Epidermal melanocyte (primary cell): ENCODE measurements around the gene IMMP2L.
"Not testable (repeated sequence)": the region's sequence is repeated elsewhere in the genome, so short reads cannot be mapped to it uniquely, and the experiment has no call there.

ENCODE experiments used
- DNase-seq: peaks from one replicate; pipeline ENCODE4 v3.0.0; 2011; ENCODE audit warnings: low spot score; ENCODE audit not compliant: insufficient read length

The IMMP2L gene

DNA sequence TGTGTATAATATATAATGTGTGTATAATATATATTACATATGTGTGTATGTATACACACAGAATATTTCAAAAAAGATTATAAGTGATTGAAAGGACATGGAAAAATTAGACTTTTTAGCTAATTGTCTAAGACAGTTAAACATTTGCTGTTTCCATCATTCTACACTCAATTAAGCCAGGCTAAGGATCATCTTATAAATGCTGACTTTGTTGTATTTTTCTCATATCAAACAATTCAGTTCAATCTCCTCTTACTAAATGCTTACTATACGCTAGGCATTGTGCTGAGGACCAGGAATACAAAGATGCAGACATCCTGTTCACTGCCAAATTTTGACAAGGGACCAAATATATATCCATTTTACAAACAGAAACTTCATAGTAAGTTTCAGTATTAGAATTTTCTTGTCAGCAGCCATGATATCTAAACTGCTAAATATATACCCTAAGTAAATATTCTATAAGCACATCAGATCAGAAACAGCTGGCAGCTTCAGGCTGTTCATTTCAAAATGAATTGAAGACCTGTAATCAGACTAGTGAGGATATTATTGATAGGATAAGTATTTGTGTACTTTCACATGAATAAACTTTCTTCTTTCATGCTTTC, 481.7 kb downstream of the IMMP2L start:
- no peak for DNase-seq

DNA sequence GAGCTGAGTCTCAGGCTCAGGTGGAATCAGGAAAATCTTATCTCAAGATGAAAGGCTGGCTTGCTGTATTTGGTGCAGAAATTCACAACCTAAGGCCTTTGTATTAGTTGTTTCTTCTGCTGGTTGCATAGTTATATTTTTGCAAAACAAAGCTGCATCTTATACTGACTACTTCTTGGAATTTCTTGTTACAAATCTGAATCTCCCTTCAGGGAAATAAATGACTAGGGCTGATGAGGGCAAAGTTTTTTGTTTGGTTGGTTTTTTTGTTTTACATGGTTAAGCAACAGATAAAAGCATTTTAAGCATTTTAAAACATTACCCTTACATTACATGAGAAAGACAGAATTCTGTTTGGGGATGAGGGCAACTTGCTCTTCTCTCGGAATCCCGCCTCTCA, 485.3 kb downstream of the IMMP2L start:
- no peak for DNase-seq

DNA sequence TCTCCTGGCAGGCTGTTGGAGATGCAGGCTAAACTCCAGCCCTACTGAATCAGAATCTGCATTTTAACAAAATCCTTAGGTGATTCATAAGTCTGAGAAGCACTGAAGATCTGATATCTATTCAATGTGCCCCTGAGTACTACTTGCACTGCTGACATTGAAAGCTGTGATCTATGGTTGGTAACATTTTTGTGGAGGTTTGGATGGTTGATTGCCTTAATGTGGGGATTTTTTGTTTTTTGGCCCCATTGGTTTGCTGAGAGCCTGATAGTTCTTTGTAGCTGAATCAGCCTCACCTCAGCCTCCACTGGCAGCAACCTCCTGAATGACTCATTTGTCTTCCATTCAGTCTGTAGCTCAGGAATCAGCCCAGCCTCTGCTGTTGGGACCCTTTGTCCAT, 486.1 kb downstream of the IMMP2L start:
- no peak for DNase-seq

DNA sequence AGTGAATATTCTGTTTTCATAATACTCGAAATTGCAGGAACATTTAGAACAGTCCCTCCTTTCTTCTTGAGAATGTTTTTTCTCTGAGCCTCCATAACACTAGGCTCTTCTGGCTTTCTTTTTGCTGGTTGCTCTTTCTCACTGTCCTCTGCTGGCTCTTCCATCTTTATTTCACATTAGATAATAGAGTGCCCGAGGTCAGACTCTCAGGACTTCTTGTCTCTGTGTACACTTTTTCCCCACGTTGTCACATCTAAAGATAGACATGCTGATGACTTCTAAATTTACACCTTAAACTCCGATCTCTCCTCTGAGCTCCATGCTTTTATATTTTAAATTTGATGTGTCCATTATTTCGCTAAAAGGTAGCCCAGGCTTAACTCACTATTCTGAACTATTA, 486.8 kb downstream of the IMMP2L start:
- DNase-seq = no peak

DNA sequence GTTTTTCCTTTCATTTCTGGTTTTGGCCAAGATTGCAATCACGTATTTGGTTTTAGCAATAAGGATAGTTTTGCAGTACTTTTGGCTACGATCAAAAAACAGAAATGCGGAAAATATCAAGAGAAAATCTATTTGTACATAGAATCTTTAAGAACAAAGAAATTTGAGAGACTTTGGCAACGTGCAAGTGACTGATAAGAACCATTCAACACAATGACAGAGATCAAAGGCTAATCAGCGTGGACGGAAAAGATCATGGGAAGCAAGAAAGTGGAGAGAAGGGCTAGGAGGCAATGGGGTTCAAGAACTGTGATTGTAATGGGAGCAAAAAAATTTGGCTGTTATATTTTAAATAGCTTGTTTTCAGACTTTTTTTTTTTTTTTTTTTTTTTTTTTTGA, 487.5 kb downstream of the IMMP2L start:
- no peak for DNase-seq

DNA sequence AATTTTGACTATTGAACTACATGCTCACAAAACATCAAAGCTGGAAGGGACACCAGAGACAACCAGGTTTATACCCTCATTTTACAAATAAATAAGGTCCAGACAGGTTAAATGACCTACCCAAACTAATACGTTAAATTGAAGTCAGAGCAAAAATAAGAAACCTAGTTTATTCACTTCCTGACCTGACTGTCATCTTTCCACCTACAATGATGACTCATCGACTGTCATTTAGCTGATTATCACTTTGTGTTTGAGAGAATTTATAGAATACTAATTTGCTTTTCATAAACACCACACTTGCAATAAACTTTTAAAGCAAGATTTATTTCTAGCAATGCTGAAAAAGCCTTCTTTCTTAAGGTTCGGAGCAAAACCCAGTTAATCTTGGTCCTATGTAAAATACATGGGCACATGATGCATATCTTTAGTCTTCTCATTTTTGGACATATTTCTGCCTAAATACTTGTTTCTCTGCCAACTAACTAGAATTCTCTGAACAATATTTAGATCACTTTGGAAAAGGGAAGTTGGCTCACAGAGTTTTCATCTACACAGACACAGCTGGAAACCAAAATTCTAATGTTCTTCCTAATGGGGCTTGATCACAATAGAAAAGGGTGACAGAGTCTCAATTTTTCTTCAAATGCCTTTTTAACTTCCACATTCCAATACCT, 488.1 kb downstream of the IMMP2L start:
- DNase-seq = no peak

DNA sequence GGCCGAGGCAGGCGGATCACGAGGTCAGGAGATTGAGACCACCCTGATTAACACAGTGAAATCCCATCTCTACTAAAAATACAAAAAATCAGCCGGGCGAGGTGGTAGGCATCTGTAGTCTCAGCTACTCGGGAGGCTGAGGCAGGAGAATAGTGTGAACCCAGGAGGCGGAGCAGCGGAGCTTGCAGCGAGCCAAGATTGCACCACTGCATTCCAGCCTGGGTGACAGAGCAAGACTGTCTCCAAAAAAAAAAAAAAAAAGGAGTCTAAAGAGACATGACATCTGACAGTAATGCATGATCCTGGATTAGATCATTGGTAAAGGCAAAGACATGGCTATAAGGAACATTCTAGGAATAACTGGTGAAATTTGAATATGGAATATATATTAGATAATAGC, 489.6 kb downstream of the IMMP2L start:
- not testable (repeated sequence) for DNase-seq

DNA sequence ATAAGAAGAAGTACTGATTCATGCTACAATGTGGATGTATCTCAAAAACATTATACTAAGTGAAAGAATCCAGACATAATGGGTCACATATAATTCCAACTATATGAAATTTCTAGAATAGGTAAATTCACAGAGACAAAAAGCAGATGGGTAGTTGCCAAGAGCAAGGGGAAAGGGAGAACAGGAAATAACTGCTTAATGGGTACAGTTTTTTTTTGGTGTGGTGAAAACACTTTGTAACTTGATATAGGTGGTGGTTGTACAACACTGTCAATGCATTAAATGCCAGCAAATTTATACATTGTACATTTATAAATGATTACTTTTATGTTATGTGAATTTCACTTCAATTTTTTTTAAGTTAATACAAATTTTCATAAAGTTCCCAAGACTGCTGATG, 490.7 kb downstream of the IMMP2L start:
- DNase-seq = no peak

DNA sequence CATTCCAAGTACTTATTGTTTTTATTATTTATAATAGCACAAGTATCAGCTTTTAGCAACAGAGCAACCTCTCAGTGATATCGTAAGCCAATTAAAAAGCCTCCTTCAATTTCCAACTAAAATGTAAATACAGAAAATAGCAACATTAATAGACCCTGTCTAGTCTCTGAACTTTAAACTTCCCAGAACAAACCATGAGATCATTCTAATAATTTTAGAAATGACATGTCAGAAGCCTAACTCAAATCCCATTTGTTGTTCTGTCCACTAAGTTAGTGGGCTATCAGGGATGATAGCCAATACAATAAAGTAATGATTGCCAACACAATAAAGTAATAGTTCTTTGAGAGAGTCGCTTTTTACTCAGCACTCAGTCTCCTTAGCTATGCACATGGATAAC, 493.7 kb downstream of the IMMP2L start:
- DNase-seq = no peak

DNA sequence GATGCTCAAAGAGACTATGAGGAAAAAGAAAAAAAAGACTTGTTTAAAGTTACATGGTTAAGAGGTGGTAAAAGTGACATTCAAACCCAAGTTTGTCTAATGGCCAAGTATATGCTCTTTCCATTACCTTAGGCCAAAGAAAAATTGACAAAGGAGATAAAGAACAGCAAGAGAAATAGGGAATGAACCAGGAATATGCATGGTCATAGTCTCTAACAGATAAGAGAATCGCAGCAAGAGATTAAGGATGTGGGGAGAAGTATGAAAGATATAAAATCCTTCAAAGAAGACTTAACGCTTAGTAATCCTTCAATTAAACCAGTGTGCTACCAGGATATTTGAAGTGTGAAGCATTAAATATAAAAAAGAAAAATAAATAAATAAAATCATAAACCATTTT, 494.6 kb downstream of the IMMP2L start:
- DNase-seq = no peak

DNA sequence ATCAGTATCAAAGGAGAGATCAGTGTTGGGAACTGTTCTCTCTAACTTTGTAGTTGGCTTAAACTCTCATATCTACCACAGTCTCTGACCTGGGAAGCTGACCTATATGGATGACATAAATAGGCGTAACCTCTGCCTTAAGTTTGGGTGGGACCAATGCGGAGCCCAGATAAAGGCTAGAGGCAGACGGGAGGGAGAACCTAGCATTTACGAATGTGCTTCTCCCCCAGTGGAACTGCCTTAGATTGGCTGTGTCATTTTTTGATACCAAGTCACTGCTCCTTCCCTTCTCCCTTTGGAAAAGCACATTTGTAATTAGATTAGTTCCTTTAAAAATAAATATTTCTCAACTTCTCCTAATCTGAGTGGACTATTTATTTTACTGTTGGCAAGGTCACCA, 495.0 kb downstream of the IMMP2L start:
- DNase-seq = no peak

DNA sequence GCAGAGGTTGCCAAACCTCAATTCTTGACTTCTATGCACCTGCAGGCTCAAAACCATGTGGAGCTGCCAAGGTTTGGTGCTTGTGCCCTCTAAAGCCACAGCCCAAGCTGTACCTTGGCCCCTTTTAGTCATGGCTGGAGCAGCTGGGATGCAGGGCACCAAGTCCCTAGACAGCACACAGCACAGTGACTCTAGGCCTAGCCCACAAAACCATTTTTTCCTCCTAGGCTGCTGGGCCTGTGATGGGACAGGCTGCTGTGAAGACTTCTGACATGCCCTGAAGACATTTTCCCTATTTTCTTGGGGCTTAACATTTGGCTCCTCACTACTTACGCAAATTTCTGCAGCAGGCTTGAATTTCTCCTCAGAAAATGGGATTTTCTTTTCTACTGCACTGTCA, 499.1 kb downstream of the IMMP2L start:
- no peak for DNase-seq

DNA sequence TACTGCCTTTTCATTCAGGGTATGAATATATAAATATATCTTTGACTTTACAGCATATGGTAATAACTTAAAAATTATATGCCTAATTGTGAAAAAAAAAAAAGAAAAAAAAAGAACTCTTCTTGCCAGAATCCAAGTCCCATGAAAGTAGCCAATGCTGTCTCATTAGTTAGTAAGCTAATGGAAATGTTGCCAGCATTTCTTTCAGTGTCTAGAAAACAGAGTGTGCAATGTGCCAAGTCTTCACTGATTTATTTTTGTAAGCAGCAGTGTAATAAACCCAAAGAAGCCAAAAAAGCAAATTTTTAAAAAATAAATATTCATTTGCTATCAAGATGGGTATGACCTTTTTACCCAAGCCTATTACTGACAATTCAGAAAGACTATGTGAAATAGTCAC, 502.5 kb downstream of the IMMP2L start:
- DNase-seq = no peak

DNA sequence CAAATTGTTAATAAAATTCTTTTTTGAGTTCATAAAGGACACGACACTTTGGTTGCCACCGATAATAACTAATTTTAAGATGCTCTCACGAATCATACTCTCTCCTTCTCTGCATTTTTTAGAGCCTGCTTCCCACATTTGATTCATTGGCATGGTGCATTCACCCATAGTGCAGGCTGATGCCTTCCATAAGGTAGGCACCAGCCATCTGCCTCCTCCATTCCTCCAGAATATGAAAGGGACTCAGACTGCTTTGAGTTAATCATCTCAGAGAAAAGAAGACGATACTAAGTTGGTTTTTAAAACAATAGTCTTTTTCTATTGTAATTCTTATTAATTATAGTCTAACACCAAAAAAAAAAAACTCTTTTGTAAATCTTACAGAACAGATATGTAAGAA, 505.2 kb downstream of the IMMP2L start:
- no peak for DNase-seq

DNA sequence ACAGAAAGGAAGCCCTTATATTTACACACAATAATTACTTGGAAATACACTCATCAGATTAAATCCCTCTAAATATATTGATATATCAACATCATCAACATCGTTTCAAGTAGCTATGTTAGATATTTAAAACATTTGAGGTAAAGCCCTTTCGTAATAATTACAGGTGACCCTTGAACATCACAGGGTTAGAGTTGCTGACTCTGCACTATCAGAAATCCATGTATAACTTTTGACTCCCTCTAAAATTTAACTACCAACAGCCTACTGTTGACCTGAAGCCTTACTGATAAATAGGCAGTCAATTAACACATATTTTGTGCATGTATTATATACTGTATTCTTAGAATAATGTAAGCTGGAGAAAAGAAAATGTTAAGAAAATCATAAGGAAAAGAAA, 505.9 kb downstream of the IMMP2L start:
- no peak for DNase-seq

DNA sequence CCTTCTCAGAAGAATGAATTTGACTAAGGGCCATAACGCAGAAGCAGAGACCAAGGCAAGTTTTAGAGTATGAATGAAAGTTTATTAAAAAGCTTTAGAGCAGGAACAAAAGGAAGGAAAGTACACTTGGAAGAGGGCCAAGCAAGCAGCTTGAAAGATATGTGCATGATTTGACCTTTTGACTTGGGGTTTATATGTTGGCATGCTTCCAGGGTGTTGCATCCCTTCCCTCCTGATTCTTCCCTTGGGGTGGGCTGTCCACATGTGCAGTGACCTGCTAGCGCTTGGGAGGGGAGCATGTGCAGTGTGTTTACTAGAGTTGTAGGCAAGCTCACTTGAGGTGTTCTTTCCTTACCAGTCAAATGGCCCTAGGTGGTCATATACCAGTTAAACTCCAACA, 509.3 kb downstream of the IMMP2L start:
- no peak for DNase-seq

DNA sequence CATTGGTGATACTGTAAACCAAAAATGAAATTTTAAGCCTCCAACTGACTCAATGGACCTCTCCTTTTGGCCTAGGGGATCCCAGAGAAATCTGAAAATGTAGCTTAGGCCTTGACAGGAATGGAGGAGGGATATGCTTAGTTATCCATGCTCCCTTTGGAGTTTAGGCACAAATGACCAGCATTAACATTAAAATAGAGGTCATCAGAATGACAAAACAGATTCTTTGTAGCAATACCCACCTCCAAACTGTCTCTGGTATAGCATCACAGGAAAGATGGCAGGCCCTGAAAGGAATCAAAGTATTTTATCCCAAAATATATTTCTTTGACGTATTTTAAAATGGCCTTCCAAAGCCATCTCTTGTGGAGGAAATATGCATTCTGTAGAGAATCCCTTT, 510.5 kb downstream of the IMMP2L start:
- no peak for DNase-seq

DNA sequence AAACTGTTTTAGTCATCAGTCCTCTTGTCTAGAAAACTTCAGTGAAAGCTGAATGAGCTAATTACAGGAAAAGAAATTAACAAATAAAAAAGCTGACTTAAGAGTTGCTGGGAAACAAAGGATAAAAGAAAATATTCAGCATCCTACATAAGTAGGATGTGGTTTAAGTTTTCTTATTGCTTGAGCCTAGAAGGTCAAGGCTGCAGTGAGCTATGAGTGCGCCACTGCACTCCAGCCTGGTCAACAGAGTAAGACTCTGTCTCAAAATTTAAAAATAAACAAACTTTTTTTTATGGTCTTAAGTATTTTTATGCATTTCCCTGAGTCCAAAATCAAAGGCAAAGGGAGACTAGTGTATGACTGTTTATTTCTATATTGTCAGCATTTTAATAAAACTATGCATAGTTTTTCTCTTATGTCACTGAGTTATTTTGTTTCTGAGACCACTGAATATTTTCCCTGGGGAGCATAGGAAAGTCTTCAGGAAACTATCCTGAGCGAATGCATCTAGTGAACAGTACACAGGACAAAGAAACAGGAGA, 511.3 kb downstream of the IMMP2L start:
- DNase-seq = no peak

DNA sequence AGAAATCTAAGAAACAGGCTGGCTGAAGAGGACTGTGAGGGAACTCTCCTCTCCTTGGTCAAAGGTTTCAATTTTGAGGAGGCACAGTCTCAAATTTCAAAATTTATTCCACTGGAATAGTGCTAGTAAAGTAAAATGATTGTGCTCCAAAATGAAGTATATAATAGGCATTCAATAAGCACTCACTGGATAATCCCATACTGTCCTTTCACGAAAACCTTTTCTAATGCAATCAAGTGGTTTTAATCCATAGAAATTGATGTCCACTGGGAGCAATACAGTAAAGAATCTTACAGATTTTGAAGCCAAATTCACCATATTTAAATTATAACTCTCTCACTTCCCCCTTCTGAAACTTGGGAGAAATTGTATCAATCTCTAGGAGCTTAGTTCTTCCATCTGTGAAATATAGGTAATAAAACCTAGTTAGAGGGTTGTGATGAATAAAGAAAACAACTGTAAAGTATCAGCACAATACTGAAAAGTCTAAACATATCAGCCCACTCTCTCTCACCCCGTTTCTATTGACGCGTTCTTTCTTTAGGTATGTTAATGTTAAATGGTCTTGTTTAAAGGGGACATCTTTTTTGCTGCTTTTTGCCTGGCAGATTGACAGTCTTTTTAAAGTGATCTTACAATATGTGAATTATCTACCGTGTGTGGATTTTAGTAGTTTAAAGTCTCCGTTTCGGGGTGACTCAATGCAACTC, 512.2 kb downstream of the IMMP2L start:
- no peak for DNase-seq

DNA sequence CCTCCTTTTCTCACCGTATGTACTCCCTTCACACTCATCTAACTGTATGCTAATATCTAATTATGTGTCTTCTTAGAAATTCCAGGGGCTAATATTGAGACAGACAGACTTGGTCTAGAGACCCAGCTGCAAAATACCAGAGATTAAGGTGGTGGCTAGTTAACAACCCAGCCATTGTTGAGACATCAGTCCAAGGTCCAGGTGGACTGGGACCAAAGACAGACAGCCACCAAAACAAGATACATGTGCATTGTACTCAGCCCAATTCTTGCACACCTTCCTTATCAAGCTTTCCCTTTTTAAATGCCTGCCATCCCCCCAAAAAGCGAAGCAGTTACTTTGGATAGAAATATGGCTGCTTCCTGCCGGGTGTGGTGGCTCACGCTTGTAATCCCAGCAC, 514.7 kb downstream of the IMMP2L start:
- no peak for DNase-seq

DNA sequence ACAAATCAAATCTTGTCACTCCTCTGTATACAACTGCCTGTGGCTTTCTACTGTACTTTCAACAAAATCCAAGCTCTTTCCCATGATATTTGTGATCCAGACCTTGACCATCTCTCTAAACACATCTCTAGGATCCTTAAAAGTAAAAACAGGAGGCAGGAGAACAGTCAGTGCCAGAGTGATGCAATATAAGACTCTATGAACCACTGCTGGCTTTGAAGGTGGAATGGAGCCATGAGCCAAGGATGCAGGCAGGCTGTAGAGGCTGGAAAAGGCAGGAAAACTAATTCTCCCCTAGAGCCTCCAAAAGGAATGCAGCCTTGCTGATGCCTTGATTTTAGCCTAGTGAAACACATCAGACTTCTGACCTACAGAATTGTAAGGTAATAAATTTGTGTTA, 516.8 kb downstream of the IMMP2L start:
- DNase-seq = no peak

DNA sequence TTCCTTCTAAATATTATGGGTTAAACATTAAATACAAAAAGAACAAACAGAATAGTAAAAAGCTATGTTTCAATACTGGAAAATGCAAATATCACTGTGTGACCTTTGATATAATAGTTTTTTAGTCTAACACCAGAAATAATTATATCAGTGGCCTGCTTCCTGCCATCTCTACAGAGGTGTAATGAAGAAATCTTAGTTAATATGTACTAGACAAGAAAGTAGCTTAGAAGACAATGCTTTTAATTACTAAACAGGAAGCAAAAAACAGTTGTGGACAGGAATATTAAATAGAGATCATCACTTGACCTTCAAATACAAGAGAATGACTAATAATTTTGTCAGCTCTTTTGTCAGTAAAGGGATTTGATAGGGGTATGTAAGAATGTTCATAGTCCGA, 518.7 kb downstream of the IMMP2L start:
- no peak for DNase-seq

DNA sequence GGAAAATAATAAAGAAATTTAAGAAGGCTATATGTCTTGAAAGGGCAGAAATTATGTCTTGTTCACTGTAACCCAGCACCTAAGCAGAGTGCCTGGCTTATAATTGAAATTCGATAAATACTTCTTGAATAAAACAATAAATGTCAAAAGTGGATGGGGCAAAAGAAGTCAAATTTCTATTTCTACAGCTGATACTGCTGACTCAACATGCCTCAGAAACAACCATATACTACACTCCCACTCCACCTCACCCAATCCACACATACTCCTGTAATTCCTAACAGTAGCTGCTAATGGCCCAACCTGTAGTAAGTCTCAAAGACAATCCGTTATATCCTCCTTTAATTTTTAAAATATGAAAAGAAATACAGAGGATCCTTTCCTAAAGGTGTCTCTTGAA, 519.5 kb downstream of the IMMP2L start:
- no peak for DNase-seq
